MV-4-11 (cell line): ENCODE data around the gene DEFB112.

Experiments used
- DNase-seq: peaks from one replicate; lab custom pipeline; 2025; lab: John Stamatoyannopoulos, UW

Gene DEFB112

GRCh38 chr6:49995278-49995677, 54.5 kb downstream of the DEFB112 start:
- no peak for DNase-seq
